Measurements from ENCODE around the gene IL22RA1.

GRCh38 chr1:24089743-24090555, 53.0 kb downstream of the IL22RA1 start:
- no peak for TF ChIP-seq CSDC2 (CRISPR knock-in tag; IDR thresholded peaks at IDR 0.05)
- TF ChIP-seq OSR1 (CRISPR knock-in tag; IDR thresholded peaks at IDR 0.05), result no peak
- no peak for TF ChIP-seq ZNF565 (CRISPR knock-in tag; conservative IDR thresholded peaks at IDR 0.05; ENCODE audit: low read depth)
- TF ChIP-seq PATZ1 (CRISPR knock-in tag; IDR thresholded peaks at IDR 0.05; ENCODE audit: borderline replicate concordance), result no peak
- no peak for TF ChIP-seq ZNF8 (CRISPR knock-in tag; IDR thresholded peaks at IDR 0.05)
- TF ChIP-seq RARB (CRISPR knock-in tag; IDR thresholded peaks at IDR 0.05), result no peak
- no peak for TF ChIP-seq GLIS3 (CRISPR knock-in tag; IDR thresholded peaks at IDR 0.05)
- no peak for TF ChIP-seq ZNF70 (CRISPR knock-in tag; IDR thresholded peaks at IDR 0.05)
- TF ChIP-seq TCF4 (CRISPR knock-in tag; IDR thresholded peaks at IDR 0.05; ENCODE audit: borderline replicate concordance), result no peak
- no peak for TF ChIP-seq TSHZ2 (CRISPR knock-in tag; IDR thresholded peaks at IDR 0.05)
- TF ChIP-seq CREB5 (CRISPR knock-in tag; IDR thresholded peaks at IDR 0.05; ENCODE audit: low read depth), result no peak

Data from SK-N-SH treated with all-trans-retinoic acid at 6 μM for 48 hours (cell line).